GM12872 (cell line): ENCODE results near the gene ERBB3.

Source experiments
- CTCF ChIP-seq: IDR thresholded peaks from 3 replicates; pipeline ENCODE4 v1.5.1; 2011; ENCODE audit warnings: low read depth, mild to moderate bottlenecking, low read length, moderate library complexity; ENCODE audit not compliant: insufficient read depth

ERBB3 gene

DNA sequence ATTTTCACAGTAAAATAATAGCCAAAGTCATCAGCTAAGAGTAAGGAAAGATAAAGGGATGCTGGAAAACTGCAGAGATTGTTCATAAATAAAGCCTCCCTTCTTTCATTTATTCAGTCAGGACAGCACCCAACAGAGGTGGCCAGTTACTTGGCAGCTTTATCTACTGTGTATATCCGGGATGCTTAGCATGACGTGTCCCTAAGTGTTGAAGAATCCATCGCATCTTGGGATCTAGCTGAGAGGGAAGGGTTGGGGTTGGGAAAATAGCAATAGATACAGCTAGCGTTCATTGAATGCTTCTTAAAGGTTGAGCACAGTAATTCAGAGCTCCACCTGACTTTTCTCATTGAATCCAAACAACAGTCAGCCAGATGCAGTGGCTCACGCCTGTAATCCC lies 5.6 kb upstream of the ERBB3 start:
- no peak for TF ChIP-seq CTCF

DNA sequence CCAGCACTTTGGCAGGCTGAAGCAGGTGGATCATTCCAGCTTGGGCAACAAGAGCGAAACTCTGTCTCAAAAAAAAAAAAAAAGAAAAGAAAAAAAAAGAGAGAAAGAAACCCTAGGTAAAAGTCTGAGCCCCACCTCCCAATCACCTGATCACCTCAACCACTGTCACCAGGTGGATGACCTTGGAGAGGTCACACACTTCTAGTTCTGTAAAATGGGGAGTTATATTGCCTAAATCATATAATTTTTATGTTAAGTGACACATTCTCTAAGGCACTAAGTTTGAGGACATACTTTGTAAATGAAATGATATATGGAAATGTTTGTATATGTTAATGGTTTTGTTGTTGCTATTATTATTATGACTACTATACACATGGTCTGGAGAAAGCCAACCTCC lies 1.5 kb upstream of the ERBB3 start:
- no peak for TF ChIP-seq CTCF

- peak; percentile 59 for TF ChIP-seq CTCF
Measured at GRCh38 chr12:56078931-56079722, 838 bp upstream of the ERBB3 start.

DNA sequence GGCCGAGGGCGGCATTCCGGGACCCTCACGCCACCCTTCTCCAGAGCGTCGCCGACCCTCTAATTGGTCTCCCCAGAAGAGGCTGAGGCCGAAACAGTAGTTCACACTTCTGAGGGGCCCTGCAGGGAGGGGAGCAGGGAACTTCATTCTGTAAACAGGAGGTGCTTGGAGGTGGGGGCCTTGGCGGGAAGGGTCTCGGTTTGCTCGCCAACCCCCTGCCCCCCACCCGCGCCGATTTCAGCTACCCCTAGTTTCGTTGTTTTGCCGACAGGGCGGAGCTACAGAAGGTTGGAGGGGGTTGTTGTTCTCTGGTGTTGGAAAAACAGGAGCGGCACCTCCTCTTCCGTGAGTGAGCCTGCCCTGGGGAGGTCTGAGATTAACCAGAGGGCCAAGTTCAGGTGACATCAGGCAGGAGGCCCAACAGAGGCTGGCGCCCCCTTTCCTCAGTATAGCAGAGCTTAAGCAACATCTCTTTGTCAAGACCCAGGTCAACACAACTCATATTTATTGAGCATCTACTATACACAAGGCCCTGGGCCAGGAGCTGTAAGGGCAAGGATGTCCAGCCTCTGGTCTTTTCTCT lies 682 bp downstream of the ERBB3 start:
- TF ChIP-seq CTCF: no peak

DNA sequence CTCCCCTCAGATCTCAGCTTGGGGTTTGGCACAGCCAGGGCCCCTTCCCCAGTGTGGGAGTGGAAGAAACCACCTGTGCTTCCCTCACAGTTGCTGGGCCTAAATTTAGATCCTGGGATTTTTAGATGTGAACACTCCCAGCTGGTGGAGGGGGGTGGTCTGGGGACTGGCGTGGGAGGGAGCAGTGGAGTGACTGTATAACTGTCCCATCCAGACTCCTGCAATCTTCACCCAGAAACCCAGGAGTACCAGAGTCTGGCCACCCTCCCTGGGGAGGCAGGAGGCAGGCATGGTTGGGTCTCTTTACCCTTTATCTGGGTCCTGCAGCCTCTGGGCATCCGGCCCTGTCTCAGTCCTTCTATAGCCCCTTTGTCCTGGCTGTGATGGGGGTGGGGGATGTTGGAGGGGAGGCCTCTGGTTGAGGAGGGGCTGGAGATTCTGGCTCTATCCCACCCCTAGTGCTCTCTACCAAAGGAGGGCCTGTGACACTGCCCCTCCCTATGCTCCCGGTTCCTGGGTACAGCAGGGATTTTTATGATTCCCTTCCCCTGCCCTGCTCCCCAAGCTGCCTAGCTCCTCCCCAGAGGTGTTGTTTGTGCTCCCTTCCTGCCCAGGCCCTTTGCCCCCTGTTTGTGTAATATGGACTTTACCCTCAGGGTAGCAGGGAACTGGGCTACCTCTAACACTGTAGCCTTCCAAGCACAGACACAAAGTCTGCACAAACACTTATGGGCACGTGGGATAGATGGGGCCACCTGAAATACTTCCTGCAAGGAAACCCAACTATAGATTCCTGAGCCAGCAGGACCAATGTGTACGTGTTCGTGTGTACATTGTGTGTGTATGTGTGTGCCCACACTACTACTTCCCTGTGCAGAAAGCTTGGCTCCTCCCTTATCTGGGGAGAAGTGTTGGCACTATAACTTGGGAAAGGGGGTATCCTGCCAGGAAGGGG lies 1.7 kb downstream of the ERBB3 start:
- TF ChIP-seq CTCF: no peak

DNA sequence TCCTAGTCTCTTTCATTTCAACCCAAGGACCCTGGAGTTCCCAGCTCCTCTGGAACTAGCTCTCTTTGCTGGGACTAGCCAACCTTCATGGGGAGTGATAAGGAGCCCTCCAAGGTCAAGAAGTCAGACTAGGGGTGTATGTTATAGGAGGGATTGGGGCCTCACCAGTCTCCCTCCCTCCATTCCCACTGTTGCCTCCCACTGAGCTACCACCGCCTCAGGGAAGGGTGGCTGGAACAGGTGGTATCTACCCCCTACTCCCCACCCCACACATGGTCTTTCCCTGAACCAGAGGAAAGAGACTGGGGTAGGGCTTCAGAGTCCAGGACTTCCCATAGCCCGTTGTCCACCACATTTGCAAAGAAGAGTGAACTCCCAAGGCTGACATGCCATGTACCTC lies 2.4 kb downstream of the ERBB3 start:
- no peak for TF ChIP-seq CTCF

GRCh38 chr12:56082967-56083366 lies 3.0 kb downstream of the ERBB3 start:
- TF ChIP-seq CTCF: no peak
